Left colon (tissue), 2 donors: Measurements from ENCODE around the gene SCTR. TPM values are rescaled to one million over a fixed set of nuclear protein-coding genes. Genes with fewer than 3 reads are reported as not detected.

Experiments
- ATAC-seq: fragments of 200-7000 bp; cut with Tn5 transposase; one replicate; pipeline ENCODE4 v1.9.1; 2020; ENCODE audit warnings: mild to moderate bottlenecking, moderate library complexity
- DNase-seq, 2 donors: peaks; one replicate each; pipeline ENCODE4 v3.0.0-alpha.2; 2020
- intact Hi-C, 2 donors: fragments of 100-400 bp; cut with DNase I in 1 of 2; cut with micrococcal nuclease in 1 of 2; formaldehyde crosslinking; loops; one replicate each; pipeline versions ENCODE4 v1.11.2 to v1.14.0; 2022; cut with DNase I, micrococcal nuclease
- total RNA-seq, 2 donors: library from RNA; stranded (reverse); fragmentation: NEBNext Ultra II Directional; extraction: Animal tissue kit (Norgen Biotek cat#: 25700); gene quantifications; one replicate each; pipeline ENCODE4 v1.2.1, GENCODE V29; 2021
- donor health status: DM: no; HTN: no; CAD: no.
- donor health status: DM: yes; HTN: yes; CAD: no.

The SCTR gene
- total RNA-seq, 2 donors from 2014 or later = 0.45 TPM; not detected in 1

GRCh38 chr2:119463136-119463535 lies 61.1 kb downstream of the SCTR start:
- intact Hi-C loops = no loop called here
- DNase-seq = no peak
- ATAC-seq = no peak

DNA sequence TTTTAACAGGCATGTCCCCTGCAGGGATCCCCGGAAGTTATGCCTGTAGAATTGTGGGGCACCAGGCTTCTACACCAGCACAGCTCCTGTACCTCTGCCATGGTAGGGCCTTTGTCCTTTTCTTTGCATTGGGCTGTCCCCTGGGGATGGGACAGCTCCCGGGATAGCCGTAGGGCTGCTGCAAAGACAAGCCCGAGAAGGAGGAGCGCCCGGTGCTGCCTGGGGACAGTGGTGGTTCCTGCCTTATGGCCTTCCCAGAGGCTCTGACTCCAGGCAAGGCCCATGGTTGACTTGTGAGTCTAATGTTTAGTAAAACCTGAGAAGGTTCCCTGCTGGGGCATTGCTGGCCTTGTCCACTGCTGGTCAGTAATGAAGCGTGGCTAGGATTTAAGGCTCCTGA lies 61.7 kb downstream of the SCTR start:
- intact Hi-C loops = no loop called here
- ATAC-seq (no peak), DNase-seq (no peak)

DNA sequence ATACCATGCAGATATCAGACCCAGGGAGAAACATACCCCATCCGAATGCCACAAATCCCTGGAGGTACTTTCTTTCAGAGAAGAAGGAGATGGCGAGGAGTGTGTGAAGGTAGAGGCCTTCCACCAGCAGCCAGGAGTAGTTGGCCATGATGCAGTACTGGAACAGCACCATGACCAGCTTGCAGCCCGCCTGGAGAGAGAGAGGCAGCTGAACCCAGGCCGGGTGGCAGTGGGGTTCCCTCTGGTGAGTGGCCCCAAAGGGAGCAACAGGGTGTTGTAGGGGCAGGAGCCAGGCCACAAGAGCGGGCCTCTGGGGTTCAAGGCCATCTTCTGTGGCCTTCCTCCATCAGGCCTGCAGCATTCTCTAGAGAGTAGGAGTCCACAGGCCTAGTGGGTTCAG lies 62.5 kb downstream of the SCTR start:
- ATAC-seq = no peak
- intact Hi-C loops = no loop called here
- DNase-seq = no peak

- ATAC-seq (no peak), DNase-seq (no peak)
- intact Hi-C loops = no loop called here
These were observed 64.2 kb downstream of the SCTR start for GRCh38 chr2:119460076-119460475.

DNA sequence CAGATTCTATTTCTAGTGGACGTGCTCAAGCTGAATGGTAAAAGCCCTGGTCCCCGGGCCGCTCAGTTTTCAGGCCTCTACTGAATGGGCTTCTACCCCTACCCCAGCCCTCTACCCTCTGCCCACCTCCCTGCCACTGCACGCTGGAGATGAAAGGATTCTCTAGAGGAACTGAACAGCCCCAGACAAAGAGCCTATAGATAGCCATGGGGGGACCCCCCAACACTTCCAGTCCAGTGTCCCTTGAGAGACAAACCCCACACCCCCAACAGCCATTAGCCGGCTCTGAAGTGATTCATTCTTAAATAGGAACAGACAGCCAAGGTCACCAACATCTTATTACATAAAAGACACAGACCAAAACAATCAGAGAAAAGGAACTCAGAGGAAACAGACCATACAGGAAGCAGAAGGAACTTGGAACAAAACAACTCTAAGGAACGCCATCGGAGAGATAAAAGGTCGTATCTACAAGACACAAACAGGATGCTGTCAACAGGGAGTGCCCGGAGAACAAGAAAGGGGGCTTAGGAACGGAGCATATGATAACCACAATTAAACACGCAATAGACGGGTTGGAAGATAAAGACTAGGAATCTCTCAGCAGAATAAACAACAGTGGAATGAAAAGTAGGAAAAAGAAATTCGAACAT lies 69.1 kb downstream of the SCTR start:
- ATAC-seq (no peak), DNase-seq (no peak)
- intact Hi-C loops = no loop called here

GRCh38 chr2:119453972-119454593 lies 70.2 kb downstream of the SCTR start:
- intact Hi-C loops = no loop called here
- DNase-seq = no peak
- no peak for ATAC-seq

GRCh38 chr2:119451336-119452050 lies 72.8 kb downstream of the SCTR start:
- no peak for ATAC-seq
- intact Hi-C loops = no loop called here
- no peak for DNase-seq

DNA sequence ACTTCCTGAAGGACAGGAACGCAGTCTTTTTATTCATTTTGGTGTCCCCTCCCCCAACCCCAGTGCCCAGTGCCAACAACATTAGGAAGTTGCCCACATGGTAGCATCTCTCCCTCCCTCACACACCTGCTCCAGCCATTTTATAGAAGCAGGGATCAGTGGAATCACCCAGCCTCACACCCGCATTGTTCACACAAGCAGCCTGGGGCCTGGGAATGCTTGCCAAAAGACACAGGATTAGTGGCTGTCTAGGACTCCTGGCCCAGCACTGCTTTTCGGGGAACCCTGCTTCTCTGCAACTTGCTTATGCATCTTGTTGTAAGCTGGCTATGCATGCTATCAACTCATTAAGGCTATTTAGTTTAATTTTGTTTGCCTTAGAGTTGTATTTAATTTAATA lies 74.8 kb downstream of the SCTR start:
- intact Hi-C loops = no loop called here
- ATAC-seq = peak; percentile 28
- DNase-seq = no peak

DNA sequence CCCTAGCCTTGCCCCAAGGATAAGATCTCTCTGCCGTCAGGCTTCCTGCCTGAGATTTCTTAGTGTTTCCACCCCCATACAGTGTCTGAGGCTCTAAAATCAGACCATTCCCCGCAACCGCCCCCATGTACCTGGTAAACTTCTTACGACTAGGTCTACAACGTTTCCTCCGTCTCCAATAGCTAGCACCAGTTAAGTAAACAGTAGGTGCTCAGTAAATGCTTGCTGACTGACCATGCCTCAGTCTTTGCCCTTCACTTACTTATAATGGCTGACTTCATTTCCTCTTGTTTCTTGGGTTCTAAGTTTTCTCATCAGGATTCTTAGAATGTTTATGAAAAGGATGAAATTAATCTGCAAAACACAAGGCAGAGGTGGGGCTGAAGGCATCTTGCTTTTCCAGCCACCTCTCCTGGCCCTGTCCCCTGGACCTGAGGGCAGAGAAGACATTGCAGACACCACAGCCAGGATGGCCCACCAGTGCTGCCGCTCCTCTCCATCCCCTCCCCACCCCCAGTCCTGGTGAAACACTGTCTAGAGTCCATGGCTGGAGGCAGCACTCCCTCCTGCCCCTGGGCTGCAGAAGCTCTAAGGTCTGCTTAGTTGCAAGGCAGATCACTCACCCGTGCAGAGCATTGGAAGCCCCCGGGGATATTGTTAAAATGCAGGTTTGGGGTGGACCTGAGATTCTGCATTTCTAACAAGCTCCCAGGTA lies 75.7 kb downstream of the SCTR start:
- DNase-seq (no peak), ATAC-seq (no peak)
- intact Hi-C loops = no loop called here

- DNase-seq = no peak
- no peak for ATAC-seq
- intact Hi-C loops = no loop called here
These were observed 78.2 kb downstream of the SCTR start for GRCh38 chr2:119446037-119446436.

DNA sequence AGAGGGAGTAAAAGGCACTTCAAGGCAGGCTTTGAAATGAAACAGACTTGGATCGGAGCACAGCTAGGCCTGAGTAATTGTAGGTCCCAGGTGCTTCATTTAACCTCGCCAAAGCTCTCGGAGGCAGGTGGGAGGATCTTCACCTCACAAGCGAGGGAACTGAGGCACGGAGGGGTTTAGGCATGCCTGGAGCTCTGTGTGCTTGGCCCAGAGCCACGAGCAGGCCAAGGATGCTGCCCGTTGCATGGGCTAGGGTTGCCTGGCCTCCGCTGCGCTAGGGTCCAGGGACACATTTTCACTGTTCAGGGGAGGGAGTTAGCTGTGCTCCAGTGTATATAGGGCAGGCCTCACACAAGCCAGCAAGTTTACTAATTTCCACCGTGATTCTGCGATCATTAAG lies 81.4 kb downstream of the SCTR start:
- no peak for DNase-seq
- ATAC-seq = no peak

DNA sequence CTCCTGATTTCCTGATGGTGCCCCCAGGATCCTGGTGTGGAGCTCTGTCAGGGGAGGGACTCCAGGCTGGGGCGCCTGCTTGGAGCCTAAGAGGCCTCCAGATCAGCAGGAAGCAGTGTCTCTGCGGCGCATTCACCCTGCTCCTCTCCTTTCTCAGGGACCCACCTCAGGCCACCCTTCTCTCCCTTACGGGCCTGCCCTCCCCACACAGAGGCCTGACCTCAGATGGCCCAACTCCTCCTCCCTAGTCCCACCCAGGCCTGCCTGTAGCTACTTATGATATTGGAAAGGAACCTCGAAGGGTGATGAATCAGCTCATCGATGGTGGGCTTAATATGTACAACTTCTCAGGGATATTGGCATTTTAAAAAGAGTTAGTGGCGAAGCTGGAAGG lies 82.1 kb downstream of the SCTR start:
- ATAC-seq (peak; percentile 14), DNase-seq (no peak)
- intact Hi-C loops = no loop called here

More for the DNA sequence above, 81.4 kb downstream of the SCTR start:
- intact Hi-C loops = no loop called here

DNA sequence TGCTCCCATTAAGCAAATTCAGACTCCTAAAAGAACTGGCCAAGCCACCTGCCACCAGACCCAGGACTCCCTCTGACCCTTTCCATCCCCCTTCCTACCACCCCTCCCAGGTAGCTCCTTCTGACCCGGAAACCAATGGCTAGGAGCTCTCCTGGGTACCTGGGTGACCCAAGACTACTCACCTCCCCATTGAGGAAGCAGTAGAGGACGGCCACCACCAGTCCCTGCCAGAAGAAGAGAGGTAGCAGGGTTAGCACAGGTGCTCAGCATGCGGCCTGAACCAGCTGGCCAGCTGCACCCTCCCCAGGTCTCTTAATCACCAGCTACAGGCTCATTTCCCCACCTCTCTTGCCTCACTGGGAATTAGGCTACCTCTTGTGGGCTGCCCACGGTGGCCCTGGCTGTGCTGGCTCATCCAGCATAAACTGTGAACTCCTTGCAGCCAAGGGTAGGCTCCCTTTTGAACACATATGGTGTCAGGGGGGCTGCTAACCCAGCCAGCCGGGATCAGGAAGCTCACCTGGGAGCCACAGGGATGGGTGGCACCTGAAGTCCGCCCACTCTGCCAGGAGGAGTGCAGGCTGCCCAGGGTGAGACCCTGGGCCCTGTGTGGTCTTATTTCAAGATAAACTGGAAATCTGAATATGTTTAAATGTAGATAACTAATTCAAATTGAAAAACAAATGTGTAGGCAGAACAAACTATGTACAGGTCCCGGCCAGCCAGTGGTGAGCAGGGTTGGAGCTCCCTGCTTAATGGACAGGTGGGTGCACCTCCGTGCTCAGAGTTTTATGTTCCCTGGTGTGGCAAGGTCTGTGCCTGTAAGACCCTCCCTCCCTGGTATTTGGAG lies 82.7 kb downstream of the SCTR start:
- intact Hi-C loops = no loop called here
- ATAC-seq (peak; percentile 15), DNase-seq (no peak)

DNA sequence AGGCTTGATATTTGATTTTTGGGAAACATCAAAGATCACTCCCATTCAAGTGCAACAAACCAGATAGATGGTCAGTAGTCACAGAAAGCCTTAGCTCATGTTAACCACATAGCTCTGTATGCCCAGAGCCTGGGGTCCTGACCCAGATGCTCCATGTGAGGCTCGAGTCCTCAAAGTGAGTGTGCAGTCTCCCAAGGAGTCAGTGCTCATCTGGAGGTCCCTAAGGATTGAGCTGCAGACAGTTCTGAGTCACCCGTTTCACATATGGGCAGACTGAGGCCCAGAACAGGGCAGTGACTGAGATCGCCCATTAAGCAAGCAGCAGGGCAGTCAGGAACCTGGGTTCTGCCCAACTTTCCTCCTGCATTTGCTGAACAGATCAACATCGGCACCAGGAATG lies 83.4 kb downstream of the SCTR start:
- intact Hi-C loops = no loop called here
- DNase-seq (no peak), ATAC-seq (no peak)

DNA sequence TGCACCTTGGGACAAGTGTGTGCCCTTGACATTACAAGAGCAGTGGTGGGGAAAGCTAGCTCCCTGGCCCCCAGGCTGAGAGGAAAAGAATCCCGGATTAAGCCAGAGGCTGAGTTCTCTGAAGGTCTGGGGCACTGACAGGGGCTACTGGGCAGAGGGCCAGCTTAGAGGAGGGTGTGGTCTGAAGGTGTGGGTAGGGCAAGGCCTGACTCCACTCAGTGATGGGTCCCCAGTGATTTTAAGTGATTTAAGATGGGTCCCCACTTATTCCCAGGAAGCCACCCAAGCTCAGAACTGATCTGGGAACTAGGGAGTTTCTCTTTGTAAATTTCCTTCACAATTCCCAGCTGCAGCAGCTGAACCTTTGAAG lies 83.8 kb downstream of the SCTR start:
- no peak for DNase-seq
- intact Hi-C loops = no loop called here
- ATAC-seq = peak; percentile 28

DNA sequence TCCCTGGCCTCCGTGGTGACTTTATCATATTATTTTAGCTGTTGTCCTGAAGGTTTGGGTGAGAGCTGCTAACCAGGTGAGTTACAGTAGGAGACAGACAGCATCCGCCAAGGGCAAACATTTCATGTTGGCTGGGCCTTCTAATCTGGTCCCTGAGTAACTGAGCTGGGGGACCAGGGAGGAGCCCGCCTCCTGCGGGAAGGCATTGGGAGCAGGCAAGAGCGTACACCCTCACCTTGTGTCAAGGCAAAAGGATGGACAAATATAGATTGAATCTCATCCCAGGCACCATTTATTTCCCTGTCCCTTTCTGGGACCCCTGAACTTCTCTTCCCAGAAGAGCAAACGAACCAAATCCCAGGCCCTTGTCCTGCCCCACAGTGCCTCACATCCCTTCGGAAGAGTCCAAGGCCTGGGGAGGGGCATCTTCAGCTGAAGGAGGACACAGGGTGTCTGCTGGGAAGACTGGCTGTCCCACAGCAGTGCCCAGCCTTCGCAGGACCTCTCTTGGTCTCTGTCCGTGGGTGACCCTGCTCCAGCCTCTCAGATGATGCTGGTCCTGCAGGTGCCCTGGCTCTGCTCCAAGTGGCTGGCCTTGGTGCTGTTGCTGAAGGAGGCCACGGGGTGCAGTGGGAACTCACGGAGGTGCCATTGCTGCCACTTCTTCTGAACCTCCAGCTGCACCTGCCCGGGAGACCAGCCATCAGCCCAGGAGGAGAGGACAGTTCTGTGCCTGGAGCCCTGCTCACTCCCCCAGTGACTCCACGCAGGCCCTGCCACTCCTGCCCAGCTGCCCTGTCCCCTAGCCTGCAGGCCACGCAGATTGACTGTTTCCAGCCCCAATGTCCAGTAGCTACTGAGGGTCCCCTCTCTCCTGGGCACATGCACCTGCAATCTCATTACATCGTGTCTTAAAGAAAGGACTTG lies 84.4 kb downstream of the SCTR start:
- no peak for DNase-seq
- intact Hi-C loops = no loop called here
- no peak for ATAC-seq

GRCh38 chr2:119438726-119439284 lies 85.5 kb downstream of the SCTR start:
- DNase-seq (no peak), ATAC-seq (no peak)
- intact Hi-C loops = no loop called here
